CMK (cell line): ENCODE results near the gene CADM1.

ENCODE experiments used
- DNase-seq: peaks from one replicate; pipeline ENCODE4 v3.0.0-alpha.2; 2010; ENCODE audit warnings: low read depth

CADM1 gene

DNA sequence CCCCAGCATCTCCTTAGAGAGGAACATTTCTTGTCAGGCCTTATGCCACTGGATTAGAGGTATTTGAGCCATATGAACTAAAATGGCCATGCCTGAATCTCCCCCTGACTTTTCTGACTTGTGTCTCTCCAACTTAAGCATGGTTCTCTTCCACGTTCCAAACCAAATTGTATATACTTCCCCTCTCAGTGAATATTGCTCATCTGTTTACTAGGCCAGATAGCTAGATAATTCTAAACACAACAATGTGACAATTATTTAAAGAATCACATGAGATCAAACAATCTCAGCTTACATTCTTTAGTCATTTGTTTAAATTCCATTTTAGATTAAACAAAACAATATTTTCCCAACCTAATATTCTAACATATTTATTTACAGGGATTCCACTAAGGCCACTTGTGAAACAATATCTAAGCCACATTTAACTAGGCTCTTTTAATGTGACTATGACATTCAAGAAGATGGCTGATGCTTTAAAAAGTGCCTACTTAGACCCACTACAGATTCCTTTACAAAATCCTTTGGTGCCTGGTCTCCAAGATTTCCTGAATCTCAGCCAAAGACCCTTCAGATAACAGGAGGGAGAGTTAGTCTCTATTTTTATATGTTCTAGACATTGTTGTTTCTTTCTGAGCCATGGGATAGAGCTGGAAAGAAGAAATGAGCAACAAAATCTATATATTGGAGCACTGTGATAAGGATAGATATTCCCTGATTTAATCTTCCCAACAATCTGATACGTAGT lies 105.7 kb downstream of the CADM1 start:
- DNase-seq, result no peak

DNA sequence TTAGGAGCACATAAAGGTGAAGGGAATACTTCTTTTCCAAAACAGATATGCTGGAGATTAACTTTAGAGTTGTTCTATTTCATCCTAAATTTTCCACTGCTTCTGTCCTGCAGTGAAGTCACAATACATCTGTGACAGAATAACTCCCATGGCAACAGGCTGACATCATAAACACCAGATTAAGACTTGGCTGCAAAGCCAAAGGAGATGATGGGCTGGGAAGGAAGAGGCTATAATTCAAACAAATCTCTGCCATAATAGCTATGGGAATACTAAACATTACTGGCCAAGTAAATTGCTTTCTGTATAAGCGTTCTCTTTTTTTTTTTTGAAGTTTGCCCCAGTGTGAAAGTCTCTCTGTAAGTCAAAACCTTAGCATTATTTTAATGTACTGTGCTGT lies 107.7 kb downstream of the CADM1 start:
- no peak for DNase-seq

DNA sequence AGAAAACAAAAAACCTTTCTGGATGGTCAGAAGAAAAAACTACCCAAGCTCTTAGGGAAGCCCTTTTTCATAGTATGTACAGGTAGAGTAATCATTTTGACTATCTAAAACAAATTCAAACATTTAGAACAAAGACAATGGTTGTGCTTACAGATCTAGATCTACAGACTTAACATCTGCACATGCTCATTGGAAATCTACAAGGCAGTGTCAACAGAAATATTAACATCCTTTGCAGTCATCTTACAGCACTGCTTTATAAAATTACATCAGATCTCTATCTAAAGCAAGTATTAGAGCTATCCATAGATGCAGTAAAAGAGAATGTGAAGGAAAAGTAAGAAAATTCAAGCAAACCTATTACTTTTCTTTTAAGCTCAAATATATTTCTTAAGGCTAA lies 110.3 kb downstream of the CADM1 start:
- DNase-seq, result no peak

DNA sequence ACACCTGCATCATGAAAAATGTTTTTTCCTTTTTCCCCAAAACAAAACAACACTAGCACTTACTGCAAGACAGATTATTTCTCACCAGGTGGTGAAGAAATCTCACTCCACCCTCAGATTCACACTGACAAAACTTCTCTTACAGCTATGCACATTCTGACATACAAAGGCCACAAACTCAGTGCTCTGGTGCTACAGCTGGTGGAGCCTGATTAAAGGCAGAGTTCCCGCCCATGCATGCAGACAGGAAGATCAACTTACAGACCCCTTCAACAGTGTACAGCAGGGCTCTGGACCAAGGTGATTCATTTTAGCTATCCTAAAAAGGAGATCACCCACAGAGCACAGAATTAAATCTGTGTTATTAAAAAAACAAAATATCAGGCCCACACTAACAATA lies 112.6 kb downstream of the CADM1 start:
- DNase-seq, result no peak

DNA sequence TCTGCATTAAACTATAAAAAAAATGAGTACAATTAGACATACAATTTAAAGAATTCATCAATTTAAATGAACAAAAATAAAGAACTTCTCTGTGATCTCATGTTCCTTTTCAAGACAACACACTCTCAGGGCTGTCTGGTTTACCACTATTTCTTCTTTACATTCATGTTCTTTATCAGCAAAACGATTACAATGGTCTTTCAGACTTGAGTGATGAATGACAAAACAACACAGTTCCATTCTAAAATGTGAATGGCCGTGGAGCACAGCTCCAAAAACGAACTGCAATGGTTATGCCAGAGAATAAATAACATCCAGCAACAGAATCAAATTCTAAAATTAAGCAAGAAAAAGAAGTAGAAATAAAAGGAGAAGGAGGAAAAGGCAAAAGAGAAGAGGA lies 113.1 kb downstream of the CADM1 start:
- DNase-seq, result no peak

DNA sequence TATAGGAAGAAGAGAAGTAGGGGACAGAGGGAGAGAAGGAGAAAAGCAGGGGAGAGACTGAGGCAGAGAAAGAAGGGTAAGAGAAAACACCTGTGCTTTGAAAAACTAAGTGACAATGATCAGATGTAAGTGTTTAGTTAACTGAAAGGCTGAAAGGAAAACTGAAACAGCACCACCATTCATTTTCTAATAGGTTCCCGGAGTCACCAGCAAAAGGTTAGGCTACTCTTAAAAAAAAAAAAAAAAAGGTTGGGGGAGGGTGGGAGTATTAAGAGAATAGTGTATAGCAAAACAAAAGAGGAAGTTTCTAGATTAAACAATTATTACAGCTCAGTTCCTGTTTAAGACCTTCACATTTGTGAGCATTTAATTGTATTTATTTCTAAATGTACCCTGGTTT lies 113.8 kb downstream of the CADM1 start:
- no peak for DNase-seq

DNA sequence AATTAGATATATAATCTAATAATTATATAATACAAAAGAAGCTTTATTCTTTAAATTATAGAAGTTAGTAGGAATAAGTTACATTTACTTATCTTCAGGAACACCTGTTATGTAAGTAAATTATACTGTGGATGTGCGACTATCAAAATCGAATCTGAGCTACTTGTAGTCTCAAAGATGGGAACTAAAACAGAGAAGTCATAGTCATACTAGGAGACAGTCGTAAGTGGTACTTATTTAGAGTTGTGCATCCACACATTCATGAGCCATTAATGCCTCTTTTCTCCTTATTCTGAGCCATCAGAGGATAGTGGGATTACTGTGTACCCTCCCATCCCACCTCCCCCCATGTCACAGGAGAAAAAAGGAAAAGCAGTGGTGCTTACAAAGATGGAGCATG lies 114.4 kb downstream of the CADM1 start:
- DNase-seq, result no peak

DNA sequence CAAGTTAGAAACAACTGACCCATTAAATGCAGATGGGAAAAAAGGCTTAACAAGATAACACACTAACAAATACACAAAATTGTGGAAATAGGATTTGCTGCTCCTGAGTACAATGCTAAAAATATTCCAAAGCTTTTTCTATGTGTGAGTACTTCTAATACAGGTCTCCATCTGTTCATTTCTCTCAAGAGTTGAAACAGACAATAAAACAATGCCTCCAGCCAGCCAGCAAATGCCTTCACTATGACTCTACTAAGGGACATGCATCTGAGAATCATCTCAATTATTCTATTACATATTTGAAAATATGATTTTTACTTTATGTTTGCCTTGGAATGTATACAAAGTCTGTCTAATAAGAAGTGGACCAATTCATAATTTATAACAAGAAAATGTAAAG lies 119.0 kb downstream of the CADM1 start:
- no peak for DNase-seq

DNA sequence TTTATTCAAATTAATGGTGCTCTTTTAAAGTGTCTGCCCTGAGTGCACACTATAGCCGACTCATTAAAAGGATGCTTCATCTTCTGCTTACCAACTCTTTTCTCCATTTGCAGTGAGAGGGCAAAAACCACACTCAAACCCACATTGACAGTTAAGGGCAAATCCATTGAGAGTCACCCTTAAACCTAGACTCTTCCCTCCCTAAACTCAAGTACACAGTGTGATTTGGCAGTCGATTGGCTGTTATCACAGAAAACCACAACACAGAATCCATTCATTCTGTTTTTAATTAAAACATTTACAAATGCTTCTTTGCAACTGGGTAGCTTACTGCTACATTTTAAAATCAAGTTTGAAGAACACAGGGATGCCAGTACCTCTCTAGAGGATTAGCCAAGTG lies 120.0 kb downstream of the CADM1 start:
- no peak for DNase-seq

DNA sequence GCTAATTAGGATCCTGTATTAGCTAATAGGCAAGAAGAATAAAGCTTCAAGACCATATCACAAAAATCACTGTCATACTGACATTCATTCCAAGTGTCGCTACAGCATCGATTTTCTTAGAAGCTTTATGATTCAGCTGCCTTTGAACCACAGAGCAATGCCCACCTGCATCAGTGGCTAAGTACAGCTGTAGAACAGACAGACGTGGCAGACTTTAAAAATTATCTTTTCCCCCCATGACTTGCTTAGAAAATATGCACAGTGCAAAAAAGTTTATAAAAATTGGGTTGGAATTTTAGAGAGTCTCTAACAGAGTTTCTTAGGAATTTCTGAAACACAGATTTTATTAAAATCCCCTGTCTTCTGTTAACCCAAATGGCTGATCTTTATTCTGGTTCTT lies 120.8 kb downstream of the CADM1 start:
- no peak for DNase-seq

DNA sequence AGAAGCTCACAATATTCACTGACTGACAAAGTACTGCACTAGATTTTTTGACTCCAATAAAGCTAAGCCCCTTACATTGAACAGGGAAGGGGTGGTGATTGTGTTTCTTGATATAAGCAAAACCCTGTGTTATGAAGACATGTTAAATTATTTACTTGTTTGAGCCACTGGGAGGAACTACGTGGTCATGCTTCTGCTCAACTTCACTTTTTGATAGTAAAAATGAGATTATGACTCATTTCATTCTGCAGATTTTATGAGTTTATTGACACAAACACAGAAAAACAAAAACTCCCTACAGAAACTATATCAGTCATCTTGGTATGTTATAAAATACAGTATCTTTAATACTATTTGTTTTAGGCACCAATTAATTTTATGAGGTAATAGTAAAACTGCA lies 124.7 kb downstream of the CADM1 start:
- no peak for DNase-seq

DNA sequence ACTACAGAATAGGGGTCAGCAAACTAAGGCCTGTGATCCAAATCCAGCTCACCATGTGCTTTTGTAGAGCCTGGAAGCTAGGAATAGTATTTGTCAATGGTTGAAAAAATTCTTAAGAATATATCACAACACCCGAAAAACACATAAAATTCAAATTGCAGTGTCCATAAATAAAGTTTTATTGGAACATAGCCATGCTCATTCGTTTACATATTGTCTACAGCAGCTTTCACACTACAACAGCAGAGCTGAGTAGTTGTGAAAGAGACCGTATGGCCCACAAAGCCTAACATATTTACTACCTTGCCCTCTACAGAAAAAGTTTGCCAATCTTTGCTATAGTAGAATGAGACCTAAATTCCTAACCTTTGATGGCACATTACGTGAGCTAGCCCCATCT lies 125.7 kb downstream of the CADM1 start:
- no peak for DNase-seq

DNA sequence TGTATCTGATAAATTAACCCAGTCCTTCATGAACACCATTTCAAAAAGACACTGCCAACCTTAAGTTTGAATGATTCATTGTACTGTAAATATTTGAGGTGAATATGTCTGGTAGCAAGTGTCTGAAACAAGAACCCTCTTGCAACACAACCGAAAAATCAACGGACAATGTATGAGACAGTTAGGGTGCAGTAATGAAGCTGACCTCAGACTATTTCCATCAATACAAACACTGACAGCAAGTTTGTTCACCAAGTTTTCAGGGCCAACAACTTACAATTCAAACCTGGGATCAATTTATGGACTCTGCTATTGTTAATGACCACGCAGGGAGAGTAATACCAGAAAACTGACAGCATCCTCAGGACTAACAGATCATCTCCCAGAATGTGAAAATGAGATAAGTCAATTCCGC lies 126.3 kb downstream of the CADM1 start:
- DNase-seq, result no peak

DNA sequence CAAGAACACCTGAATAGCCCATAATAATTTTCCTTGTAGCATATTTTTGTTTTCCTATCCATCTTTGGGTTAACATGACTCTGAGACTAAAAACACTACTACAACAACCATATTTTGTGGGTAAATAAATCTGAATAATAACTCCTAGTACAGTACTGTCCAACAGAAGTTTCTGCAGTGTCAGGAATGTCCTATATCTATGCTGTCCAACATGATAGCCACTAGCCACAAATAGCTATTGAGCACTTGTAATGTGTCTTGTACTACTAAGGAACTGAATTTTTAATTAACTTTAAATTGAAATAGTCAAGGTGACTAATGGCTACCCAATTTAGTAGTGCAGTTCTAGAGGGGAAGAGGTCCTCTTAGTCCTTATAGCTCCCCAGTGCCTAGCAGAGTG lies 135.6 kb downstream of the CADM1 start:
- no peak for DNase-seq

DNA sequence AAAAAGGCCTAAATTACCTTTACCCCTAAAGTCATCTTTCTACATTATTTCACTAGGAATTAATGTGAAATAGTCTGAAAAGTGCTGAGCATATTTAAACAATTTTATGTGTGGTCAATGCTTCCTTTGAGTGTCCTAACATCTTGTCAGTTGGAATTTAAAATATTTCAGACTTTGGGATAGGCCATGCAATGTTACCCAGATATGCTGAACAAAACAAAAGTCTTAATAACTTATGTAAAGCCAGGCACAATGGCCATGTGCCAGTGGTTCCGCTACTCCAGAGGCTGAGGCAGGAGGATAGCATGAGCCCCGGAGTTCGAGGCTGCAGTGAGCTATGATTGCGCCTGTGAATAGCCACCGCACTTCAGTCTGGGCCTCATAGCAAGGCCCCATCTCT lies 137.4 kb downstream of the CADM1 start:
- no peak for DNase-seq

DNA sequence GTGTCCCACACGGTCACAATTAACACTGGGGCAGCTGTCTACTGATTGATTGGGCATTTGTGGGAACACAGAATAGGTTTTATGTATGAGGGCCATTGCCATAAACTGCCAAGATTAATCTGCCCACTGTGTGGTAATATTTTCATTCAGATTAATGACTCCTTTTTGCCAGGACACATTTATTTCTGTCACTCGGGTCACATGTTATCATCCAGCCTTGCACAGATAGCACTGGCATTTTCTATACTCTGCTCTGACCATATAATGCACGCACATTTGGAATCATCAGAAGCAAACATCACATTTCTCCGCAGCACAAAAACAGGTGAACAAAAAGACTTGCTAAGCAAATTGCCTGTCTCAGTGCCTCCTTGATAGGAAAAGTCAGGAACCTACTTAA lies 138.3 kb downstream of the CADM1 start:
- DNase-seq, result no peak

DNA sequence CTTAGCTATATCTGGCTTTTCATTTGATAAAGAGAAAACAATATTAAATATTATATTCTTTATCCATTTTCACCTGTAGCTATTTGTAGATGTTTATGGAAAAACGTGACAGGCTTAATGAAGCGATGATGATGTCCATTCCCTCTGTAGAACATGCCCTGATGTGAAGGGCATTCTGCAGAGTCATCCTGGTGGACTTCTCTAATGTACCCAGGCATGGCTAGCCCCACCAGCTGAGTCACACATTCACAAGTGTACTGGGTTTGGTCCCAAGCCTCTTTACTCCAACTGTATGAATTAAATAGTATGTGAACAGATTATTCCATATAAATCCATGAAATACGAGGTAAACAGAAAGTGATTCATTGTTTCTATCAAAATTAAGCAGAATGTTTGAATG lies 139.3 kb downstream of the CADM1 start:
- no peak for DNase-seq

DNA sequence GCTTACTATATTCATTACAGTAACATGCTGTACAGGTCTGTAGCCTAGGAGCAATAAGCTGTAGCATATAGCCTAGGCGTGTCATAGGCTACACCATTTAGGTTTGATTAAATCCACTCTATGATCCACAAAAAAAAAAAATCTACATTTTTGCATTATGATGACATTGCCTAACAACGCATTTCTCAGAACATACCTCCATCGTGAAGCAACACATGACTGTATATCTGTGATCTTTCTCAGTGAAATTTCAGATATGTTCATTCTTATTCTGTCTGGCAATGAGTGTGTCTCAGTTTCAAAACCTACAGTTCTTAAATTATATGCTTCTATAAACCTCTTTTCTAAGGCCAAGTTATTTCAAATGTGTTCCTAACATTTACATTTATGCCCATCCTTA lies 140.3 kb downstream of the CADM1 start:
- DNase-seq, result no peak

DNA sequence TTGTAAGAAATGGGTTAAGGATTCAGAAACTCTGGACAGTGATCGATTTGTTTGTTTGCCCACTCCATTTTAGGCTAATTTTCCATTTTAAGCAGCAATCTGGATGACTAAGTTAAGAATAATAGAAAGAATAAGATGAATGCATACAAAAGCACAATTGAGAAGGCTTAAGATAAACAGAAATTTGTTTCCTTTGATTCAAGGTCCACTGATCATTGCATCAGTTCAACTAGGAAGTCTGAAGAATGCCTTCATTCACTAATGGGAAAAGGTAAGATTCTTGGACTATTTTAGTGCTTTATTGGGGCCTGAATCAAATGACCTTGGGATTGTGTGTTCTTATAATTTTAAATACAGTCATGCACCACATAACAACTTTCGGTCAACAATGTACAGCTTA lies 140.8 kb downstream of the CADM1 start:
- no peak for DNase-seq

DNA sequence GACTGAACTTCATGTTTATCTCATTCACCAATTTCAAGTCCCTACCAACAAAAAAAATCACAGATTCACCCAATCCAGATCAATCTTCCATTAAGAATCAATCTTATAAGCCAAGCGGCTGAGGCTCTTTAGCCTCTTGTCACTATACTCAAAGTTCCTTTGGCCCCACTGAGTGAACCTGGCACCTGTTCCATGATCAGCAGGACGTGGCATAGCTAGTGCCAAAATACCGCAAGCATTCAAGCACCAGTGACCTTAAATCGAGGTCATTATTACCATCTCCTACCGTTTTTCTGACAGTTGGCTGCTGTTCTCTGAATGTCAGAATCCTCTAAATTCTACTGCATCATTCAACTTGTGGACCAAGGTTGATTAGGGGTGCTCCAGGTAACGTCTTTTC lies 141.2 kb downstream of the CADM1 start:
- no peak for DNase-seq

DNA sequence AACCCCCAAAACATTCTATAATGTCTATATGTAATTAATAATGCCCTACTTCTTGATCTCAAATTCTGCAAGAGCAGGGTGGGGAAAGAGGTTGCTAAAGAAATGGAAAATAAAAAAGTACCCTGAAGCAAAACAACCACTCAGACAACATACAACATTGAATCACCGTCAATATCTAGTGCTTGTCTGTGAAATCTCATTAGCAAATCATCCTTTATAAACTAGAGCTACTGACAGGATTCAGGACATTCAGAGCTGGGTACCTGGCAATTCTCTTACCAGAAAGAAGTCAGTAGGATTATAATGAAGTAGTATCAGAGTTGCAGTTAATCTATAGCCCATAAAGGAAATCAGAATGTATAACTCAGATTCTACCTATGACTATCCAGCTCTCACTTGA lies 143.2 kb downstream of the CADM1 start:
- no peak for DNase-seq

DNA sequence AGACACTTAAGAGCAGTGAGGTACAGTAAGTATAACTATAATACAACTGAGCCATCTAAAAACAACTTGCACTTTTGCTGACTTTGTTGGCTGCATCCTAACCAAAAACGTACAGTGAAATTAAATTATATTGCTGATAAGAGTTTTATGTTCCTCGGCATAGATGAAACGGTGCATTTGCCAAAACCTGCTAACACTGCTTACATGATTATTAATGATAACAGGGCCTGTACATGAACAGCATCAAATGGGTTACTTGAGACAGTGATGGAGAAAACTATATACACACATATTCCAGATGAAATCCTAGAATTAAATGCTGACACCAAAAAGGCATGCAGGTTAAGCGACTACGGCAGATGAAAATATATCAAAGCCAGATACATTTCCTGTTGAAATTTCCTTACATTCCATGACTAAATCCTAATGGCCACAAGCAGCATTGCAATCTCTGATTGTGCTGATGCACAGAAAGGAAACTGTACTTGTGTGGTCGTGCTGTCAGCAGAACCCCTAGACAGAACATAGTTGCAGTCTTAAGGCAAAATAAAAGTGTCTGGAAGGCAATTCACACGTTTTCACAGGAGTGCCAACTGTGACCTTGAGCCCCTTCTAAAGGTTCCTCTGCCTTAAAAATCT lies 143.9 kb downstream of the CADM1 start:
- DNase-seq, result no peak

DNA sequence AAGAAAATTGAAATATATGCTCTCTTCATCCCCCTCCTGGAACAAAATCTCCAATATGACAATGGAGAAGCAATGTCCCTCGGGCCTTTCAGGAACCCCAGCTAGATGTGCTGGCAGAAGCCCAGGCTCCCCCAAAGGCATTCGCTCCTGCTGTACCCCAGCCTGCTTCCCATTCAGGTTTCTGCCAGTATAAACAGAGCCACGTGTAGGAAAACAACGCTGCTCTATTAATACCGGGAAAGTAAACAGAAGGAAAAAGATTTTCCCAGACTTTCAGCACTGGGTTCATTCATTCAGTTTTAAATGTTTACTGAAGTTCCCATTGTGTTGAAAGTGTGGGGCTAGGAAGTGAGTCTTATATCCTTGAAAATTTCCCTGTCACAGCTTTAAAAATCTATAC lies 147.1 kb downstream of the CADM1 start:
- no peak for DNase-seq

DNA sequence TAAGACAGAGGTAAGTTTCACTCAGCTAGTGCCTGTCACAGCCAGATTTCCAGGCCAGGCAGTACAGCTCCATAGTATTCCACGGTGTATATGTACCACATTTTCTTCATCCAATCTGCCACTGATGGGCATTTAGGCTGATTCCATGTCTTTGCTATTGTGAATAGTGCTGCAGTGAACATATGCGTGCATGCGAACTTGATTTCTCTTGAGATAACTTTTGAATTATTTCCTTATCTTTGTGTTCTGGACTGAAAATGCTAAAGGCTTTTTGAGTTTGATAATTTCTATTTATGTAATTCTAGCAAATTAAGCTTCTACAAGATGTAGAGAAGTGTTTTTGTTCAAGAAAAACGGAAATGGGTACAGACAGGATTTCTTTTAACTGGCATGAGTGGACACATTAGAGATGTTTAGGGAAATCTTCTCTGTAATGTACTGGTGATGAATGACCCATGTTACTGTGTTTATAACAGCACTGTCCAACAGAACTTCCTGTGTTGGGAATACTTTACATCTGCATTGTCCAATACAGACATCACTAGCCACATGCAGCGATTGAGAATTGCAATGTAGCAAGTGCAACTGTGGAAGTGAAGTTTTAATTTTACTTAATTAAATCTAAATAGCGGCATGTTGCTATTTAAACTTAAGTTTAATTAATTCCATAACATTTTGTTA lies 151.3 kb downstream of the CADM1 start:
- DNase-seq, result no peak
